ENCODE results near the gene KCTD17.
"Not testable (repeated sequence)": the region's sequence is repeated elsewhere in the genome, so short reads cannot be mapped to it uniquely, and the experiment has no call there.

The KCTD17 gene

GRCh38 chr22:37061611-37062375, 10.3 kb downstream of the KCTD17 start:
- no peak for DNase-seq

GRCh38 chr22:37062376-37062675, 10.8 kb downstream of the KCTD17 start:
- DNase-seq = no peak

- no peak for DNase-seq
Measured at GRCh38 chr22:37062702-37063381, 11.3 kb downstream of the KCTD17 start.

GRCh38 chr22:37063431-37064420, 12.2 kb downstream of the KCTD17 start:
- DNase-seq = no peak

- DNase-seq = no peak
Measured at GRCh38 chr22:37064553-37064952, 13.0 kb downstream of the KCTD17 start.

- DNase-seq = no peak
Measured at GRCh38 chr22:37065180-37065579, 13.6 kb downstream of the KCTD17 start.

GRCh38 chr22:37065961-37066360, 14.4 kb downstream of the KCTD17 start:
- DNase-seq = no peak

GRCh38 chr22:37067428-37067827, 15.9 kb downstream of the KCTD17 start:
- no peak for DNase-seq

- no peak for DNase-seq
Measured at GRCh38 chr22:37068859-37069258, 17.3 kb downstream of the KCTD17 start.

GRCh38 chr22:37069319-37069718, 17.8 kb downstream of the KCTD17 start:
- no peak for DNase-seq

GRCh38 chr22:37069719-37070118, 18.2 kb downstream of the KCTD17 start:
- DNase-seq = no peak

- no peak for DNase-seq
Measured at GRCh38 chr22:37070334-37070733, 18.8 kb downstream of the KCTD17 start.

GRCh38 chr22:37070744-37071143, 19.2 kb downstream of the KCTD17 start:
- DNase-seq = no peak

GRCh38 chr22:37071850-37072592, 20.5 kb downstream of the KCTD17 start:
- not testable (repeated sequence) for DNase-seq

- DNase-seq = no peak
Measured at GRCh38 chr22:37072673-37073072, 21.1 kb downstream of the KCTD17 start.

- DNase-seq = no peak
Measured at GRCh38 chr22:37074537-37074936, 23.0 kb downstream of the KCTD17 start.

GRCh38 chr22:37075046-37075445, 23.5 kb downstream of the KCTD17 start:
- no peak for DNase-seq

- no peak for DNase-seq
Measured at GRCh38 chr22:37075822-37076433, 24.4 kb downstream of the KCTD17 start.

- DNase-seq = peak; percentile 70
Measured at GRCh38 chr22:37077802-37078448, 26.4 kb downstream of the KCTD17 start.

GRCh38 chr22:37079158-37079557, 27.6 kb downstream of the KCTD17 start:
- DNase-seq = no peak

GRCh38 chr22:37079668-37080171, 28.2 kb downstream of the KCTD17 start:
- DNase-seq = peak; percentile 61

Measured in stimulated activated naive CD4-positive, alpha-beta T cell treated with Interleukin-2 at 50 U/mL for 16 hours (primary cell).